OCI-LY1 (cell line): Measurements from ENCODE around the gene MOB3A.

Source experiments
- H2AFZ ChIP-seq: fragments of 200-600 bp; sonication (generic), shearing (Covaris generic); 2 replicates; pipeline ENCODE4 v1.6.0; 2014; ENCODE audit warnings: antibody characterized with exemption, mild to moderate bottlenecking, low read length
- H3F3A ChIP-seq: fragments of 200-600 bp; sonication (generic), shearing (Covaris generic); 2 replicates; pipeline ENCODE4 v1.6.0; 2014; ENCODE audit warnings: mild to moderate bottlenecking, antibody characterized with exemption, low read length, moderate library complexity; ENCODE audit not compliant: insufficient read depth
- H3K27ac ChIP-seq: fragments of 200-600 bp; sonication (generic); 2 replicates; pipeline ENCODE4 v1.5.1; 2014; ENCODE audit warnings: low read length, mixed run types, mild to moderate bottlenecking, low read depth; ENCODE audit not compliant: poor library complexity, severe bottlenecking
- H3K27me3 ChIP-seq: fragments of 200-600 bp; sonication (generic); 2 replicates; pipeline ENCODE4 v1.6.0; 2014; ENCODE audit warnings: antibody characterized with exemption, mild to moderate bottlenecking, low read length, moderate library complexity; ENCODE audit not compliant: insufficient read depth
- H3K36me3 ChIP-seq: fragments of 200-600 bp; sonication (generic); 2 replicates; pipeline ENCODE4 v1.6.1; 2014; ENCODE audit warnings: mild to moderate bottlenecking, antibody characterized with exemption, low read length, moderate library complexity, mixed read lengths; ENCODE audit not compliant: insufficient read depth
- H3K4me1 ChIP-seq: fragments of 200-600 bp; sonication (generic); 2 replicates; pipeline ENCODE4 v1.5.1; 2014; ENCODE audit warnings: mild to moderate bottlenecking, low read length, moderate library complexity; ENCODE audit not compliant: insufficient read depth, severe bottlenecking
- H3K4me2 ChIP-seq: fragments of 200-600 bp; sonication (generic), shearing (Covaris generic); 2 replicates; pipeline ENCODE4 v1.6.1; 2014; ENCODE audit warnings: low read length
- H3K4me3 ChIP-seq: fragments of 200-600 bp; sonication (generic); 2 replicates; pipeline ENCODE4 v1.5.1; 2014; ENCODE audit warnings: low read length, low read depth, mild to moderate bottlenecking, mixed read lengths; ENCODE audit not compliant: poor library complexity, severe bottlenecking
- H3K79me2 ChIP-seq: fragments of 200-600 bp; shearing (Covaris generic); 2 replicates; pipeline ENCODE4 v1.6.1; 2016; ENCODE audit warnings: mixed run types, low read length, mixed read lengths; ENCODE audit not compliant: insufficient read depth
- H3K9ac ChIP-seq: fragments of 200-600 bp; sonication (generic), shearing (Covaris generic); 2 replicates; pipeline ENCODE4 v1.6.1; 2014; ENCODE audit warnings: mild to moderate bottlenecking, low read length, mixed read lengths
- H3K9me2 ChIP-seq: fragments of 200-600 bp; sonication (generic), shearing (Covaris generic); 2 replicates; pipeline ENCODE4 v1.6.1; 2014; ENCODE audit warnings: low read depth, mild to moderate bottlenecking, low read length, mixed read lengths
- H3K9me3 ChIP-seq: fragments of 200-600 bp; shearing (Covaris generic); 2 replicates; pipeline ENCODE4 v1.6.1; 2014; ENCODE audit warnings: low read length, mixed read lengths
- H4K20me1 ChIP-seq: fragments of 200-600 bp; sonication (generic), shearing (Covaris generic); 2 replicates; pipeline ENCODE4 v1.6.0; 2016; ENCODE audit warnings: mild to moderate bottlenecking, low read length; ENCODE audit not compliant: insufficient read depth
- CTCF ChIP-seq: fragments of 200-600 bp; sonication (generic), shearing (Covaris generic); IDR thresholded peaks from 2 replicates; pipeline ENCODE4 v1.5.1; 2017; ENCODE audit warnings: mild to moderate bottlenecking, antibody characterized with exemption, low read length, moderate library complexity, mixed read lengths
- EZH2 ChIP-seq: fragments of 200-600 bp; sonication (generic), shearing (Covaris generic); IDR thresholded peaks from 2 replicates; pipeline ENCODE4 v1.8.0; 2017; ENCODE audit warnings: borderline replicate concordance, mixed run types, mild to moderate bottlenecking, antibody characterized with exemption, low read length, moderate library complexity, mixed read lengths

MOB3A gene

GRCh38 chr19:2021453-2022140 is 74.5 kb downstream of the MOB3A start:
- Histone ChIP-seq H3K79me2 (no peaks in the 10 kb centered on the region), H3K9ac (no peak overlapping the region), H3K27ac (no peak overlapping the region), H4K20me1 (no peaks in the 10 kb centered on the region), H3K4me1 (peaks cover under 1% of the 10 kb centered on the region), H3K4me3 (no peak overlapping the region), H3K4me2 (no peak overlapping the region), H3K9me2 (no peaks in the 10 kb centered on the region), H2AFZ (no peak overlapping the region), H3K27me3 (no peaks in the 10 kb centered on the region), H3F3A (no peaks in the 10 kb centered on the region), H3K36me3 (no peaks in the 10 kb centered on the region; the same call in 1 of the 2 replicates), H3K9me3 (no peaks in the 10 kb centered on the region)
- no peak for TF ChIP-seq CTCF
- TF ChIP-seq EZH2 = no peak
